Measurements from ENCODE around the gene NAA80. TPM values are rescaled to one million over a fixed set of nuclear protein-coding genes. Genes with fewer than 3 reads are reported as not detected.
A peak's percentile ranks its signal among the peaks of the same experiment; 100 is the strongest.

The NAA80 gene
- total RNA-seq, 1 donor: 8.4 TPM

- TF ChIP-seq, protein P1, sequence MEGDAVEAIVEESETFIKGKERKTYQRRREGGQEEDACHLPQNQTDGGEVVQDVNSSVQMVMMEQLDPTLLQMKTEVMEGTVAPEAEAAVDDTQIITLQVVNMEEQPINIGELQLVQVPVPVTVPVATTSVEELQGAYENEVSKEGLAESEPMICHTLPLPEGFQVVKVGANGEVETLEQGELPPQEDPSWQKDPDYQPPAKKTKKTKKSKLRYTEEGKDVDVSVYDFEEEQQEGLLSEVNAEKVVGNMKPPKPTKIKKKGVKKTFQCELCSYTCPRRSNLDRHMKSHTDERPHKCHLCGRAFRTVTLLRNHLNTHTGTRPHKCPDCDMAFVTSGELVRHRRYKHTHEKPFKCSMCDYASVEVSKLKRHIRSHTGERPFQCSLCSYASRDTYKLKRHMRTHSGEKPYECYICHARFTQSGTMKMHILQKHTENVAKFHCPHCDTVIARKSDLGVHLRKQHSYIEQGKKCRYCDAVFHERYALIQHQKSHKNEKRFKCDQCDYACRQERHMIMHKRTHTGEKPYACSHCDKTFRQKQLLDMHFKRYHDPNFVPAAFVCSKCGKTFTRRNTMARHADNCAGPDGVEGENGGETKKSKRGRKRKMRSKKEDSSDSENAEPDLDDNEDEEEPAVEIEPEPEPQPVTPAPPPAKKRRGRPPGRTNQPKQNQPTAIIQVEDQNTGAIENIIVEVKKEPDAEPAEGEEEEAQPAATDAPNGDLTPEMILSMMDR (IDR thresholded peaks at IDR 0.05; ENCODE audit: insufficient read depth, low read length): no peak
- DNase-seq (ENCODE audit: low read depth): no peak
Observed at GRCh38 chr3:50341996-50342650, 42.9 kb upstream of the NAA80 start.

DNA sequence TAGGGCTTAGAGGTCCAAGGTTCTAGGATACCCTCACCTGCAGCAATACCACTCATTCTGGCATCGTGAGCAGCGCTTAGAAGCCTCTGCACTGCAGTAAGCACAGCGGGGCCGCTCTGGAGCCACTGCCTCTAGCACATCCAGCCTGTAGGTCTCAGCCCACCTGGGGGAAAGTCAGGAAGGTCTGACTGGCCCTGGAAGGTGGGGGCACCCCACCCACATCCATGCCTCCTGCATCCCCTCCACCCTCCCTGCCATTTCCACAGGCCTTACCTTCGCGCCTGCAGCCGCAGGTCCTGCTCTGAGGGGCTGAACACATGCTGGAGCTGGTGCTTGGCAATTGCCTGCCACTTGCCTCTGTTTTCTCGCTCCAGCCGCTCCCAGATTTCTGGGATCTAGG, 42.3 kb upstream of the NAA80 start:
- H3K4me3 ChIP-seq (ENCODE audit: low read depth, low read length): peak overlapping the region; percentile 69
- TF ChIP-seq, protein P1 (IDR thresholded peaks at IDR 0.05; ENCODE audit: insufficient read depth, low read length): no peak
- DNase-seq (ENCODE audit: low read depth): no peak

More at GRCh38 chr3:50341996-50342650, 42.9 kb upstream of the NAA80 start:
- H3K4me3 ChIP-seq (ENCODE audit: low read depth, low read length): no peak overlapping the region

DNA sequence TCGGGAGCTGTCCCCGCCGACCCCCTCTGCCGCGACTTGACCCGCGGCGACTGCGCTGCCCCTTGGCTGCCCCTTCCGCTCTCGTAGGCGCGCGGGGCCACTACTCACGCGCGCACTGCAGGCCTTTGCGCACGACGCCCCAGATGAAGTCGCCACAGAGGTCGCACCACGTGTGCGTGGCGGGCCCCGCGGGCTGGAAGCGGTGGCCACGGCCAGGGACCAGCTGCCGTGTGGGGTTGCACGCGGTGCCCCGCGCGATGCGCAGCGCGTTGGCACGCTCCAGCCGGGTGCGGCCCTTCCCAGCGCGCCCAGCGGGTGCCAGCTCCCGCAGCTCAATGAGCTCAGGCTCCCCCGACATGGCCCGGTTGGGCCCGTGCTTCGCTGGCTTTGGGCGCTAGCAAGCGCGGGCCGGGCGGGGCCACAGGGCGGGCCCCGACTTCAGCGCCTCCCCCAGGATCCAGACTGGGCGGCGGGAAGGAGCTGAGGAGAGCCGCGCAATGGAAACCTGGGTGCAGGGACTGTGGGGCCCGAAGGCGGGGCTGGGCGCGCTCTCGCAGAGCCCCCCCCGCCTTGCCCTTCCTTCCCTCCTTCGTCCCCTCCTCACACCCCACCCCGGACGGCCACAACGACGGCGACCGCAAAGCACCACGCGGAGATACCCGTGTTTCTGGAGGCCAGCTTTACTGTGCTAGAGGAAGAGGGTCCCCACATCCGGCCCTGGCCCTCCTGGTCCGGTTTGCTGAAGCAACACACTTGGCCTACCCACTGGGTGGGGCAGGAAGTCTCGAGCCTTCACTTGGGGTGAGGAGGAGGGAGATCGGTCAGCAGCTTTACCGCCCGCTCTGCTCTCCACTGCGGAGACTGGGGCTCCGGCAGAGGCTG, 41.5 kb upstream of the NAA80 start, which contains the start of gene RASSF1:
Gene RASSF1 (minus strand): TSS at position 389 of the 882 bp plus-strand sequence. CDS start 31 bp downstream, at position 358.
- H3K4me3 ChIP-seq (ENCODE audit: low read depth, low read length): peak within 1 kb of the TSS; percentile 69
- peak; percentile 57 for DNase-seq (ENCODE audit: low read depth)
- TF ChIP-seq, protein P1 (IDR thresholded peaks at IDR 0.05; ENCODE audit: insufficient read depth, low read length): no peak

GRCh38 chr3:50340147-50340447, 40.9 kb upstream of the NAA80 start:
- no peak for DNase-seq (ENCODE audit: low read depth)
- TF ChIP-seq, protein P1 (IDR thresholded peaks at IDR 0.05; ENCODE audit: insufficient read depth, low read length): no peak
- H3K4me3 ChIP-seq (ENCODE audit: low read depth, low read length): peak overlapping the region; percentile 69

DNA sequence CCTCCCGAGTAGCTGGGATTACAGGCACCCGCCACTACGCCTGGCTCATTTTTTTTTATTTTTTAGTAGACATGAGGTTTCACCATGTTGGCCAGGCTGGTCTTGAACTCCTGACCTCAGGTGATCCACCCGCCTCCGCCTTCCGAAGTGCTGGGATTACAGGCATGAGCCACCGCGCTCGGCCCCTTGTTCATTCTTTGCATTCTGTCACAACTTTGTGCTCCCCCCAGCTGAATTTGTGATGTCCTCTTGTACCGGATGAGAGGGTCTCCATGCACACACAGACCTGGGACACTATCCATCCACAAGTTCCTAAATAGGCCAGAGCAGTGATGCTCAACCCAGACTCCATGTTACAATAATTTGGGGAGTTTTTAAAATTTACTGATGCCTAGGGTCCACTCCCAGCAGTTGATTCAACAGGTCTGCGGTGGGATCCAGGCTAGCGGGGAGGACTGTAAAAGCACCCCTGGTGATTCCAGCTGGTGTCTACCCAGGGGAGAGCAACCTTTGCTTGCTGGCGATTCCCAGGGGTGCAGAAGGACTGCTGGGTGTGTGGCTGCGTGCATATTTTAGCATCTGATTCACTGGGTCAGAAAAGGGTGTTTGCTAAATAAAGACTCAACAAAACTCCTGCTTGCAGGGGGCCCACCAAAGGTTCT, 40.4 kb upstream of the NAA80 start:
- peak; percentile 65 for DNase-seq (ENCODE audit: low read depth)
- TF ChIP-seq, protein P1 (IDR thresholded peaks at IDR 0.05; ENCODE audit: insufficient read depth, low read length): no peak
- peak overlapping the region; percentile 69 for H3K4me3 ChIP-seq (ENCODE audit: low read depth, low read length)

- TF ChIP-seq, protein P1 (IDR thresholded peaks at IDR 0.05; ENCODE audit: insufficient read depth, low read length): no peak
- peak overlapping the region; percentile 32 for H3K4me3 ChIP-seq (ENCODE audit: low read depth, low read length)
- no peak for DNase-seq (ENCODE audit: low read depth)
Observed at GRCh38 chr3:50338965-50339364, 39.8 kb upstream of the NAA80 start.
